Vagina (tissue), 2 donors: ENCODE results near the gene DDX10.

ENCODE experiments used
- POLR2A ChIP-seq, 2 donors: fragments of 450-650 bp; IDR thresholded peaks; one replicate each; pipeline ENCODE4 v1.6.1; 2017; ENCODE audit warnings: antibody characterized with exemption in 2 of 2, mild to moderate bottlenecking in 2 of 2, moderate library complexity in 2 of 2
- POLR2AphosphoS5 ChIP-seq, 2 donors: sonication (generic); formaldehyde crosslinking; IDR thresholded peaks; one replicate each; pipeline ENCODE4 v1.9.0; 2017; ENCODE audit warnings: antibody characterized with exemption in 2 of 2, mild to moderate bottlenecking in 2 of 2, low read depth in 1 of 2; ENCODE audit not compliant: insufficient read depth in 1 of 2
- TF ChIP-seq, protein P1 (sequence below), 3 experiments: fragments of 450-650 bp in 2 of 3; fragments of 200-600 bp in 1 of 3; sonication (generic) in 1 of 3; IDR thresholded peaks; one replicate each; pipeline ENCODE4 v1.5.1; 2017 to 2019; ENCODE audit warnings: antibody characterized with exemption in 3 of 3, mild to moderate bottlenecking in 2 of 3, moderate library complexity in 2 of 3

- TF ChIP-seq, protein P1, sequence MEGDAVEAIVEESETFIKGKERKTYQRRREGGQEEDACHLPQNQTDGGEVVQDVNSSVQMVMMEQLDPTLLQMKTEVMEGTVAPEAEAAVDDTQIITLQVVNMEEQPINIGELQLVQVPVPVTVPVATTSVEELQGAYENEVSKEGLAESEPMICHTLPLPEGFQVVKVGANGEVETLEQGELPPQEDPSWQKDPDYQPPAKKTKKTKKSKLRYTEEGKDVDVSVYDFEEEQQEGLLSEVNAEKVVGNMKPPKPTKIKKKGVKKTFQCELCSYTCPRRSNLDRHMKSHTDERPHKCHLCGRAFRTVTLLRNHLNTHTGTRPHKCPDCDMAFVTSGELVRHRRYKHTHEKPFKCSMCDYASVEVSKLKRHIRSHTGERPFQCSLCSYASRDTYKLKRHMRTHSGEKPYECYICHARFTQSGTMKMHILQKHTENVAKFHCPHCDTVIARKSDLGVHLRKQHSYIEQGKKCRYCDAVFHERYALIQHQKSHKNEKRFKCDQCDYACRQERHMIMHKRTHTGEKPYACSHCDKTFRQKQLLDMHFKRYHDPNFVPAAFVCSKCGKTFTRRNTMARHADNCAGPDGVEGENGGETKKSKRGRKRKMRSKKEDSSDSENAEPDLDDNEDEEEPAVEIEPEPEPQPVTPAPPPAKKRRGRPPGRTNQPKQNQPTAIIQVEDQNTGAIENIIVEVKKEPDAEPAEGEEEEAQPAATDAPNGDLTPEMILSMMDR (IDR thresholded peaks at IDR 0.05) = no peak
- TF ChIP-seq POLR2A (IDR thresholded peaks at IDR 0.05) = no peak
- TF ChIP-seq POLR2AphosphoS5 (IDR thresholded peaks at IDR 0.05; ENCODE audit: insufficient read depth in 1 of 2, low read depth in 1 of 2) = no peak
Observed at GRCh38 chr11:108961095-108961494, 296.2 kb downstream of the DDX10 start.
